ENCODE data around the gene ADRM1. TPM values are rescaled to one million over a fixed set of nuclear protein-coding genes. Genes with fewer than 3 reads are reported as not detected.

The ADRM1 gene
- total RNA-seq, 1 experiment from 2014 or later, result 263 TPM

DNA sequence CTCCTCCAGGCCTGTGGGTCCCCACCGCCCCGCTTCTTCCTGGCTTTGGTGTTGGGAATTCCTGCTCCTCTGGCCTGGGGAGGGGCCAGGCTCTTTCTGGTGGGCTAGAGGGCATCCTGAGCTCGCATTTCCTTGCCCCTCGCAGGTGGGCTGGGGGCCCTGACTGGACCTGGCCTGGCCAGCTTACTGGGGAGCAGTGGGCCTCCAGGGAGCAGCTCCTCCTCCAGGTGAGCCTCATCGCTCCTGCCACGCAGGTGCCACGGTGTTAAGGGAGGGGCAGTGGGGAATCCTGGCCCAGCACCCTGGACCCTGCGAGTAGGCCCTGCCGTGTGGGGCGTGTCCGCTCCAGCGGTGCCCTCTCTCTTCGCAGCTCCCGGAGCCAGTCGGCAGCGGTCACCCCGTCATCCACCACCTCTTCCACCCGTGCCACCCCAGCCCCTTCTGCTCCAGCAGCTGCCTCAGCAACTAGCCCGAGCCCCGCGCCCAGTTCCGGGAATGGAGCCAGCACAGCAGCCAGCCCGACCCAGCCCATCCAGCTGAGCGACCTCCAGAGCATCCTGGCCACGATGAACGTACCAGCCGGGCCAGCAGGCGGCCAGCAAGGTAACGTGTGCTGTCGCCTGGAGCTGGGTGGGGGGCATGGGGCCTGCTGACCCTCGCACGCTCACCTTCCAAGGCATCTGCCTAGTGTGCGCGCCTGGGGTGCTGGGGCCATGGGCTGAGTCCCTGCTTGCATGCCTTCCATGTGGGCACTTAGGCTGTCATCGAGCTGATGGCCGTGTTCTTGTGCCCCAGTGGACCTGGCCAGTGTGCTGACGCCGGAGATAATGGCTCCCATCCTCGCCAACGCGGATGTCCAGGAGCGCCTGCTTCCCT, 4.7 kb downstream of the ADRM1 start:
- peaks cover 23% of the 10 kb centered on the region for H3K4me1 Mint-ChIP-seq (ENCODE audit: low read depth, unreplicated experiment)
- intact Hi-C loops (cut with micrococcal nuclease; ENCODE audit: unreplicated experiment), result loop anchor here (10.0 kb wide), 1 partner anchor 487 kb away; the partner anchor contains the start of gene MRGBP
- peak overlapping the region; percentile 97 for H3K27ac Mint-ChIP-seq (ENCODE audit: unreplicated experiment)
- H3K36me3 Mint-ChIP-seq (ENCODE audit: insufficient read depth, unreplicated experiment), result peaks cover 100% of the 10 kb centered on the region
- no peak for DNase-seq
- no peaks in the 10 kb centered on the region for H3K9me3 ChIP-seq
- H3K9me3 Mint-ChIP-seq (ENCODE audit: unreplicated experiment), result no peaks in the 10 kb centered on the region
- peak overlapping the region; percentile 20 for H3K4me3 Mint-ChIP-seq (ENCODE audit: unreplicated experiment)
- H3K36me3 ChIP-seq (ENCODE audit: control insufficient read depth, insufficient read depth, low read length), result peaks cover 35% of the 10 kb centered on the region
- no peak overlapping the region for H3K4me3 ChIP-seq (ENCODE audit: low read depth, low read length)
- H3K27me3 Mint-ChIP-seq (ENCODE audit: insufficient read depth, unreplicated experiment), result no peaks in the 10 kb centered on the region
- ChIA-PET POLR2A (no interaction called here), CTCF (interaction anchor here (0.6 to 1.7 kb wide), 2 partner anchors 21 to 75 kb away, joined by 4 to 8 read pairs; no protein-coding TSS in a partner anchor)
- no peaks in the 10 kb centered on the region for H3K27me3 ChIP-seq (replicated peaks; ENCODE audit: control insufficient read depth, insufficient read depth, low read length)
- TF ChIP-seq, protein P1, sequence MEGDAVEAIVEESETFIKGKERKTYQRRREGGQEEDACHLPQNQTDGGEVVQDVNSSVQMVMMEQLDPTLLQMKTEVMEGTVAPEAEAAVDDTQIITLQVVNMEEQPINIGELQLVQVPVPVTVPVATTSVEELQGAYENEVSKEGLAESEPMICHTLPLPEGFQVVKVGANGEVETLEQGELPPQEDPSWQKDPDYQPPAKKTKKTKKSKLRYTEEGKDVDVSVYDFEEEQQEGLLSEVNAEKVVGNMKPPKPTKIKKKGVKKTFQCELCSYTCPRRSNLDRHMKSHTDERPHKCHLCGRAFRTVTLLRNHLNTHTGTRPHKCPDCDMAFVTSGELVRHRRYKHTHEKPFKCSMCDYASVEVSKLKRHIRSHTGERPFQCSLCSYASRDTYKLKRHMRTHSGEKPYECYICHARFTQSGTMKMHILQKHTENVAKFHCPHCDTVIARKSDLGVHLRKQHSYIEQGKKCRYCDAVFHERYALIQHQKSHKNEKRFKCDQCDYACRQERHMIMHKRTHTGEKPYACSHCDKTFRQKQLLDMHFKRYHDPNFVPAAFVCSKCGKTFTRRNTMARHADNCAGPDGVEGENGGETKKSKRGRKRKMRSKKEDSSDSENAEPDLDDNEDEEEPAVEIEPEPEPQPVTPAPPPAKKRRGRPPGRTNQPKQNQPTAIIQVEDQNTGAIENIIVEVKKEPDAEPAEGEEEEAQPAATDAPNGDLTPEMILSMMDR (IDR thresholded peaks at IDR 0.05; ENCODE audit: insufficient read depth in 1 of 2, low read depth in 1 of 2, low read length in 1 of 2, severe bottlenecking in 1 of 2, unreplicated experiment in 1 of 2), result no peak
- BruUV-seq (replicated peaks), result no TSS peak
- H3K4me1 ChIP-seq, result peaks cover 20% of the 10 kb centered on the region

DNA sequence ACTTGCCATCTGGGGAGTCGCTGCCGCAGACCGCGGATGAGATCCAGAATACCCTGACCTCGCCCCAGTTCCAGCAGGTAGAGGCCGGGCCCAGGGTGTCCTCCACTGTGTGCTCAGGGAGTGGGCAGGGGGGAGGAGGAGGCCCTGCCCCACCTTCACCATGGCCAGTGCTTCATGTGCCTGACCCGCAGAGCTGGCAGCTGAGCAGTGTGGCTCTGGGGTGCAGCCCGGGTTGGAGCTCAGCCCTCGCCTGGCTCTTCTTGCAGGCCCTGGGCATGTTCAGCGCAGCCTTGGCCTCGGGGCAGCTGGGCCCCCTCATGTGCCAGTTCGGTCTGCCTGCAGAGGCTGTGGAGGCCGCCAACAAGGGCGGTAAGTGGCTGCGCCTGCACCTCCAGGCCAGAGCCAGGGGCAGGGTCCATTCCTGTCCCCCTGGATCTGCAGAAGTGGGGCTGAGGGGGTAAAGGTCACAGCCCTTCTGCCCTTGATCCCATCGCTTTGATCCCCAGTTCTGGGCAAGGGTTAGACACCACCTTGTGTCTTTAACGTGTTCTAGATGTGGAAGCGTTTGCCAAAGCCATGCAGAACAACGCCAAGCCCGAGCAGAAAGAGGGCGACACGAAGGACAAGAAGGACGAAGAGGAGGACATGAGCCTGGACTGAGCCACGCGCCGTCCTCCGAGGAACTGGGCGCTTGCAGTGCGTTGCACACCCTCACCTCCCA, 5.5 kb downstream of the ADRM1 start:
- Histone ChIP-seq H3K27me3 (replicated peaks; ENCODE audit: control insufficient read depth, insufficient read depth, low read length) (no peaks in the 10 kb centered on the region), H3K4me1 (peaks cover 20% of the 10 kb centered on the region), H3K9me3 (no peaks in the 10 kb centered on the region), H3K36me3 (ENCODE audit: control insufficient read depth, insufficient read depth, low read length) (peaks cover 39% of the 10 kb centered on the region), H3K4me3 (ENCODE audit: low read depth, low read length) (no peak overlapping the region)
- H3K36me3 Mint-ChIP-seq (ENCODE audit: insufficient read depth, unreplicated experiment), result peaks cover 100% of the 10 kb centered on the region
- H3K9me3 Mint-ChIP-seq (ENCODE audit: unreplicated experiment), result no peaks in the 10 kb centered on the region
- no peak overlapping the region for H3K4me3 Mint-ChIP-seq (ENCODE audit: unreplicated experiment)
- BruUV-seq (replicated peaks), result TSS peak; percentile 1
- peaks cover 23% of the 10 kb centered on the region for H3K4me1 Mint-ChIP-seq (ENCODE audit: low read depth, unreplicated experiment)
- CTCF ChIA-PET, result interaction anchor here (1.7 kb wide), 1 partner anchor 74 kb away, joined by 8 read pairs; no protein-coding TSS in a partner anchor
- H3K27me3 Mint-ChIP-seq (ENCODE audit: insufficient read depth, unreplicated experiment), result no peaks in the 10 kb centered on the region
- TF ChIP-seq, protein P1 (IDR thresholded peaks at IDR 0.05; ENCODE audit: insufficient read depth in 1 of 2, low read depth in 1 of 2, low read length in 1 of 2, severe bottlenecking in 1 of 2, unreplicated experiment in 1 of 2), result no peak
- POLR2A ChIA-PET, result interaction anchor here (1.0 kb wide), 1 partner anchor 241 kb away, joined by 3 read pairs; no protein-coding TSS in a partner anchor
- no peak for DNase-seq
- intact Hi-C loops (cut with micrococcal nuclease; ENCODE audit: unreplicated experiment), result loop anchor here (10.0 kb wide), 1 partner anchor 487 kb away; the partner anchor contains the start of gene MRGBP
- peak overlapping the region; percentile 97 for H3K27ac Mint-ChIP-seq (ENCODE audit: unreplicated experiment)
